Kidney epithelial cell (primary cell): ENCODE results near the gene HSD17B13. TPM values are rescaled to one million over a fixed set of nuclear protein-coding genes. Genes with fewer than 3 reads are reported as not detected.
"Not testable (repeated sequence)": the region's sequence is repeated elsewhere in the genome, so short reads cannot be mapped to it uniquely, and the experiment has no call there.

Experiments used
- DNase-seq: peaks from one replicate; pipeline ENCODE4 v3.0.0-alpha.2; 2010; ENCODE audit warnings: low read depth
- H3K27me3 ChIP-seq: 2 replicates; pipeline ENCODE4 v1.6.0; 2011; ENCODE audit warnings: low read length; ENCODE audit not compliant: control insufficient read depth, insufficient read depth
- H3K36me3 ChIP-seq: 2 replicates; pipeline ENCODE4 v1.5.1; 2011; ENCODE audit warnings: low read length; ENCODE audit not compliant: control insufficient read depth, insufficient read depth
- H3K4me3 ChIP-seq: 2 replicates; pipeline ENCODE4 v1.5.1; 2011; ENCODE audit warnings: low read depth, mild to moderate bottlenecking, control low read depth, low read length
- CTCF ChIP-seq: IDR thresholded peaks from 2 replicates; pipeline ENCODE4 v1.5.1; 2011; ENCODE audit warnings: mild to moderate bottlenecking, moderate library complexity, low read length, control low read depth, inconsistent platforms; ENCODE audit not compliant: insufficient read depth, poor library complexity, severe bottlenecking
- total RNA-seq: library from RNA; depleted of rRNA; stranded (reverse); fragments of >200 nt; gene quantifications from 2 replicates; pipeline ENCODE4 v1.2.3, GENCODE V29; 2015

HSD17B13 gene
- total RNA-seq, 1 donor from 2014 or later, result 0.04 TPM

DNA sequence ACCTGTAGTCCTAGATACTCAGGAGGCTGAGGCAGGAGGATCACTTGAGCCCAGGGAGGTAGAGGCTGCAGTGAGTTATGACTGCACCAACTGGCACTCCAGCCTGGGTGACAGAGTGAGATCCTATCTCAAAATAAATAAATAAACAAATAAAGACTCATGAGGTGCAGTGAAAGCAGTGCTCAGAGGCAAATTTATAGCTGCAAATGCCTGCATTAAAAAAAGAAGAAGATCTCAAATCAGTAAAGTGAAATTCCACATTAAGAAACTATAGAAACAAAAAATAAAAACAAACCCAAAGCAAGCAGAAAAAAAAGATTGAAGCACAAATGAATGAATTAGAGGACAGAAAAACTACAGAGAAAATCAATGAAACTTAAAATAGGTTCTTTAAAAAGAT, 22.5 kb upstream of the HSD17B13 start:
- no peak for TF ChIP-seq CTCF
- no peak for DNase-seq
- Histone ChIP-seq H3K4me3 (no peak overlapping the region), H3K36me3 (no peaks in the 10 kb centered on the region), H3K27me3 (no peaks in the 10 kb centered on the region)

GRCh38 chr4:87342872-87343271, 20.2 kb upstream of the HSD17B13 start:
- no peak overlapping the region for H3K4me3 ChIP-seq
- H3K36me3 ChIP-seq, result no peaks in the 10 kb centered on the region
- no peaks in the 10 kb centered on the region for H3K27me3 ChIP-seq
- no peak for TF ChIP-seq CTCF
- DNase-seq, result no peak

DNA sequence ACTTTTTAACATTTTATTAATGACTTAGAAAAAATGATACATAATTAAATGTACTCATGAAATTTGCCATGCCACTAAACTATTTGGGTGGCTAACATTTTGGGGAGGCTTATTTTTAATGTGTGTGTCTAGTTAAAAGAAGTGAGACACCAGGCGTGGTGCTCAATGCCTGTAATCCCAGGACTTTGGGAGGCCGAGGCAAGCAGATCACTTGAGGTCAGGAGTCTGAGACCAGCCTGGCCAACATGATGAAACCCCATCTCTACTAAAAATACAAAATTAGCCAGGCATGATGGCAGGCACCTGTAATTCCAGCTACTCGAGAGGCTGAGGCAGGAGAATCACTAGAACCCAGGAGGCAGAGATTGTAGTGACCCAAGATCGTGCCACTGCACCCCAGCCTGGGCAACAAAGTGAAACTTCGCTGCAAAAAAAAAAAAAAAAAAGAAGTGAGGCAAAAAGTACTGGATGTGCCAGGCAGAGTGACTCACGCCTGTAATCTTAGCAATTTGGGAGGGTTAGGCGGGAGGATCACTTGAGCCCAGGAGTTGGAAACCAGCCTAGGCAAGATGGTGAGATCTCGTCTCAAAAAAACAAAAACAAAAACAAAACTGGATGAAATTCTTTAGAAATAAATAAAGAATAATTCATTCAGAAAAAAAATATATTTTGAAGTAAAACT, 19.4 kb upstream of the HSD17B13 start:
- DNase-seq, result not testable (repeated sequence)

DNA sequence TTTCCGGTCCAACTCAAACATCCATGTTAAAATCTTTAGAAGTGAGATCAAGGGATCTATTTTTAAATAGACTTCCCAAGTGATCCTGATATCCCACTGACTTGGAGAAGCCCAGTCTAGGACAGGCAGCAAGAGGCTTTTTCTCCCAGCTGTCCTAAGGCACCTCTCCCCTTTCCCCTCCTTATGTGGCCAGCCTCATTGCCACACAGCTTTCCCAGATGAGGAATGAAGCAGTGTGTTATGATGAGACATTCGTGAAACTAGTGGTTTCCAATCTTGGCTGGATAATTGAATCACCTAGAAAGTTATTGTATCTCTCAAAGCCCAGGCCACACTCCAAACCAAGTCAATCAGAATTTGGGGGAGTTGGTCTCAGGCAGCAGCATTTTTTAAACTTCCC, 16.8 kb upstream of the HSD17B13 start:
- Histone ChIP-seq H3K36me3 (no peaks in the 10 kb centered on the region), H3K27me3 (no peaks in the 10 kb centered on the region), H3K4me3 (no peak overlapping the region)
- no peak for TF ChIP-seq CTCF
- no peak for DNase-seq

More for the DNA sequence above, 19.4 kb upstream of the HSD17B13 start:
- not testable (repeated sequence) for H3K27me3 ChIP-seq, H3K36me3 ChIP-seq, H3K4me3 ChIP-seq

DNA sequence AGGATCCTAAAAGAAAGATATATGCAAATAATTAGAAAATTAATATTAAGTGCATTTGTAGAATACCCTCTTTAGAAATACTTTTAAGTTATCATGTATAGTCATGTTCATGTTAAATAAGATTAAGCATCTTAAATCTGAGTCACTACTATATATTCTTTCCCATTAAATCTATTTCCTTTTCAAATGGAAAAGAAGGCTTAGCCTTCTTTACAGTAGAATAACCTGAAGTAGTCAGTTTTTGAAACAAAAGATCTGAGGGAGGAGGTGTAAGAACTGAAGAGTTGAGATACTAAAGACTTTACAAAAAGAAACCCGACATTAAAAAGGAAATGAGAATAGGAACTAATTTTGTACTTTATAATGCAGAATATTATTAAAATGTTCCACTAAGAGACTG, 14.7 kb upstream of the HSD17B13 start:
- no peak overlapping the region for H3K4me3 ChIP-seq
- no peaks in the 10 kb centered on the region for H3K36me3 ChIP-seq
- H3K27me3 ChIP-seq, result no peaks in the 10 kb centered on the region
- DNase-seq, result no peak
- no peak for TF ChIP-seq CTCF

- no peaks in the 10 kb centered on the region for H3K27me3 ChIP-seq
- no peak for DNase-seq
- no peak overlapping the region for H3K4me3 ChIP-seq
- TF ChIP-seq CTCF, result no peak
- no peaks in the 10 kb centered on the region for H3K36me3 ChIP-seq
These were observed 10.6 kb upstream of the HSD17B13 start for GRCh38 chr4:87333267-87333666.
